Anterior cingulate cortex (tissue), 58 donors: ENCODE results near the gene PROS1.
"Not testable (repeated sequence)": the region's sequence is repeated elsewhere in the genome, so short reads cannot be mapped to it uniquely, and the experiment has no call there.

ENCODE experiments used
- DNase-seq, 58 donors: peaks; one replicate each; lab custom pipeline; 2025; lab: John Stamatoyannopoulos, UW

Gene PROS1

DNA sequence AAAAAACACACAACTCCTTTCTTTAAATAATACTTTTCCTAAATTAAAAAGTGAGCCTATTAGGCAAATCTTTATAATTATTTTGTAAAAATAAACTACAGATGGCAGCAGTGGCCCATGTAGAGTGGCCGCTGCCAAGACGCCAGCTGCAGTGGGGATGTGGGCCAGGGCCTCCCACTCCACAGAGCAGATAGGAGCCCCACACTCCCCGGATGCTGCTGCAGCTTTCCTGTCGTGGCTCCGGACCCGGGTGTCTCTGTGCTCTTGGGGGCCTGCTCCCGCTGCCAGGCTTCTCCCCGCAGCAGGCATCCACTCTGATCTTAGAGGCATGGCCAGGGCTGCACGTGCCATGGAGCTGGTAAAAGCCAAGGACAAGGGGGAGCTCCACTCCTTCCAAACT is 67.5 kb downstream of the PROS1 start:
- no peak for DNase-seq

DNA sequence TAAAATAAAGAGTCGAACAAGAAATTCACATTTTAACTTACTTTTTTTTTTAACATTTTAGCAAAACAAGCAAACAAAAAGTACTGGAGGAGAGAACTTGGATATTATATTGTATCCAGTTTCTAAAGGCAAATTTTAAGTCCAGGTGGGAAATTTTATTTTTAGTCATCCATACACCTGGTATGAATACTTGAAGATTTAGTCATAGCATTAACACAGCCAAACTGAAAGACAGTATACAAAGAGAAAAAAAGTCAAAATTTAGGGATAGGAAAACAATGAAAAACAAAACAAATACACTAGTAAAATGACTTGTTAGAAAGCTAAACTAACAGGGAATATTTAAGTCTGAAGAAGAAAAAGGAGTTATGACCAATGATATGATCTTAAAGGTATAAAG is 69.1 kb downstream of the PROS1 start:
- DNase-seq: no peak

DNA sequence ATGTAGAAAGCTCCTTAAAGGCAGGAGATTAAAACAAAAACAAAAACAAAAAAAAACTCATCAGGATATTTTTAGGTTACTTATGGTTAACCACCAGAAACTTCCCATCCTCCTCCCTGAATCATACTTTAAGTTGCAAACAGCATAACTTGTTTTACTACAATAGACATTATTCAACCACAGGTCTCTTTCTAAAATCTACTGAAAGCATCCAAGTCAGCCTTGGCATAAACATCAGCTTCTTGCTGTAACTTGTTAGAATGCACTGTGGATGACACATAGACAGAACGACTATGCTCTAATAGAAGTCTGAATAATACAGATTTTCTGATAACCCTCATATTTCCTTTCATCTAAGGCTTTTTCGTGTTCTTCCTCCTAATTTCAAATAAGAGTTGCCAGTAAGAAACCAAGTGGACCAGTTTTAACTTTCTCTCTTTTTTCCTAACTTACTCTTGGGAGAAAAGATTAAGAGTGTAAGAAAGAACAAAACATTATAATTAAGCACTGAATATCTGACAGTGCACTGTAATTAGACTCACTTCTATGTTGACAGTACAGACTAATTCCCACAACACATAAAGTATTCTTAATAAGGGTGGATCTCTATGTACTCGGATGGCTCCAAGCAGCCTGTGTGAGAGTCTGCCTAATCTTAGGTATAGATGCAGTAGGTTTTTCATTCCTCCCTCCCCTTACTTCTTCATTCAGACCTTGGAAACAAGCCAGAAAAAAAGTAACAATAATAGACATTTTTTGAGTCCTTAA is 95.3 kb downstream of the PROS1 start:
- not testable (repeated sequence) for DNase-seq

DNA sequence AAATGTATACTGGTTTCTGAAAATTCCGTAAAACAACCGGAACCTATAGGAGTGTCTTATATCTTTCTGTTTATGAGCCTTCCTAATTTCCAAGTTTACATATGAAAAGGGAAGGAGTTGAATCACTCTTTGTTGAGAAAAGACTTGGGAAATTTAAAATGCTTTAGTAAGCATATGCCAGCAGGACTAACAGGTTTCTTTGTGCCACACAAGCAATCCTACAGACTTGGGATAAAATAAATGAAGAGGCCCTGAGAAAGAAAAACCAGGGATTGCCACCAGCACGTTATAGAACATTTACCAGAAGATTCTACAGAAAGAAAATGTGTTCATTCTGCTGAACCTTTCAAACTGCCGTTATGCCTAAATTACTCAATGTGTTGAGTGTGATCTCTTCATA is 96.3 kb downstream of the PROS1 start:
- DNase-seq: not testable (repeated sequence)

DNA sequence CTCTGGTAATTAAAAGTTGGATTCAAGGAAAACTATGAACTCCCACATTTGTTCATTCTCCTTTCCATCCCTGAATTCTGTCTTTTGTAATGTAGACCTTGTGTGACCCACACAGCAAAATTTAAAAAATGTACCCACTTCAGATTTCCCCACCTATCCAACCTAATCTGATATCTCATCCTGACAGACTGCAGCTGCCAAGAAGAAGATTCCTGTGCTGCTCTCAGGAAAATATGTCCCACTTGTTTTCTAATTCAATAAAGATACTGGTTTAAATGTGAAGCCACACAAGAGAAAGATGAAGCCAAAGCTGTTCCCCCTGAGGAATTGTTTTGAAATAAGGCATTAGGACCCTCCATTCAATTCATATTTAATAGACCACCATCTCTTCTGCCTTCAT is 100.3 kb downstream of the PROS1 start:
- not testable (repeated sequence) for DNase-seq

DNA sequence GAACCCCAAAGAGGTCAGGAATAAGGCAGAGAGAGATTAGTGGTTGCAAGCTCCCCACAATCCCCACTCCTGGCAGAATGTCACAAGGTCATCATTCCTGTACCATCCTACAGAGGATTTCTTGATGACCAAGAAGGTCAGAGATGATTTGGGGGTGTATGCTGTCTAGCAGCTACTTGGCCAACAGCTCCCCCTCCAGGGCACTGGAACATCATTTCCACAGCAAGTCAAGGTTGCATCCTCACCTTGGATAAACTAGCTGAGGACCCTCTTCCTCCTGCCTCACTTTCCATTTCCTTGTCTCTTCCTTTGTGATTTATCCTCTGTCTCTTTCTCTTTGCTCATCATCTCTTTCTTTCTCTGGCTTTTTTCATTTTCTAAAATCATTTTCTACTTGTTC is 106.3 kb downstream of the PROS1 start:
- no peak for DNase-seq

DNA sequence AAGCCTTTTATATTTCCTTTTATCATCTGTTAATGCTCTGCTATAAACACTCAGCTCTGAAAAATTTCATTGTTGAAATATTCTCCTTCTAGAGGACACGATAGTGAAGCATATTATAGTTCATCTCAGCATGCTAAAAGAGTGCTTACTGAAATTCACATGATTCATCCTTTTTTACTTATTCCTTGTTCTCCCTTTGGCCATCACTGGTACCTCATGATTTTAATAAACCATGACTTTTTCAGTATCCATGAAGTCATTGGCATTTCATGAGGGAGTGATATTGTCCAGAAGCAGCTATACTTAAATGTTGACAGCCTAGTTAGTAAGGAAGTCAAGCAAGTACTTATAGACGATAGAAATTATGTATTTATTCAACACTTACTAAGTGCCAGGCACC is 112.7 kb downstream of the PROS1 start:
- DNase-seq: no peak

DNA sequence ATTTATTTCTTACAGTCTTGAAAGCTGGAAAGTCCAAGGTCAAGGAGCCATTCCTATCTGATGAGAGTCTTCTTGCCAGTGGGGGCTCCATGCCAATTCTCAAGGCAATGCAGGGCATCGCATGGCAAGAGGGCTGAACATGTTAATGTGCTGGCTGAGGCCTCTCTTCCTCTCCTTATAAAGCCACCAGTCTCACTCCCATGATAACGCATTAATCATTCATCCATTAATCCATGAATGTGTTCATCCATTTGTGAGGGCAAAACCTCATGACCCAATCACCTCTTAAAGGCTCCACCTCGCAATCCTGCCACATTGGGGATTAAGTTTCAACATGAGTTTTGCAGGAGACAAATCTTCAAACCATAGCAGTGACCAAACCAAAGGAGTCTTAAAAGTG is 118.3 kb downstream of the PROS1 start:
- no peak for DNase-seq

DNA sequence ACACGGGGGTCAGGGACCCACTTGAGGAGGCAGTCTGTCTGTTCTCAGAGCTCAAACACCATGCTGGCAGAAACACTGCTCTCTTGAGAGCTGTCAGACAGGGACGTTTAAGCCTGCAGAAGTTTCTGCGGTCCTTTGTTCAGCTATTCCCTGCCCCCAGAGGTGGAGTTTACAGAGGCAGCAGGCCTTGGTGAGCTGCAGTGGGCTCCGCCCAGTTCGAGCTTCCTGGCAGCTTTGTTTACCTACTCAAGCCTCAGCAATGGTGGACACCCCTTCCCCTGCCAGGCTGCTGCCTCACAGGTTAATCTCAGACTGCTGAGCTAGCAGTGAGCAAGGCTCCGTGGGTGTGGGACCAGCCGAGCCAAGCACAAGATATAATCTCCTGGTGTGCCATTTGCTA is 121.5 kb downstream of the PROS1 start:
- DNase-seq: not testable (repeated sequence)

DNA sequence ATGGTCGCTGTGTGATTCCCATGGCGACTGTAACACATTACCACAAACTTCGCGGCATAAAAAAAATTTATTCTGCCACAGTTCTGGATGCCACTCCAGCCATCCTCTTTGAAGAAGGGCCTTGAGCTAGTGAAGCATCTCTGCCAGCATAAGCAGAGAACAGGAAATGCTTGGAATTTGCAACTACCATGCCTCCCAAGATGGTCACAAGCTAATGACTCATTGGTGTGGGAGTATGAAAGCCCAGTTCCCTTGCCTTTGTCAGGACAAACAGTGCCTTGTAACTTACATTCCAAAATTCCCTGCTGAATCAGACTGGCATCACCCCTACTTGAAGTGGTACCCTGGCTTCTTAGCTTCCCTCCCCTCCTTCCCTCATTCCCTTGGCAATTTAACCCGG is 129.7 kb downstream of the PROS1 start:
- DNase-seq: peak in 6 of 58 donors; percentile 1 to 51 (median 12)

DNA sequence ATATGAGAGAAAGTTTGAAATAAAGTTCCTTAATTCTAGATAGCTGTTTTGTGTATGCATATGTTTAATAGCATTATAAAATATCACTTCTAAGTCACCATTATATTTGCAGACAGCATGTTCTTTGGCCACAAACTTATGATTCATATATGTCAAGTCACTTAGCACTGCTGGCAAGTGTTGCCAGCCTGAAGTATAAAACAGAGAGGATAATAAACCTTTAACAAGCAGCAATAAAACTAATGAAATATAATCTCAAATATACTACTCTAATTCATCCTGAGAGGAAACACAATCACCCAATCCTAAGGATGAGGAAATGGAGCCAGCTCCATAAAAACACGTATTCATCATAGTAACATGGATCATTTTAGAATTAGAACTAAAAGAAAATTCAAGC is 134.5 kb downstream of the PROS1 start:
- DNase-seq: not testable (repeated sequence)
